OCI-LY7 (cell line): ENCODE data around the gene FAIM2. TPM values are rescaled to one million over a fixed set of nuclear protein-coding genes. Genes with fewer than 3 reads are reported as not detected.
A peak's percentile ranks its signal among the peaks of the same experiment; 100 is the strongest.

ENCODE experiments used
- Bru-seq: library from RNA; stranded (reverse); fragments of 400-500 nt; gene quantifications from one replicate; lab custom pipeline; 2021; lab: Mats Ljungman, UMichigan
- BruChase-seq, 2 experiments: library from RNA; stranded (reverse); fragments of 400-500 nt; gene quantifications; one replicate each; lab custom pipeline; 2021; lab: Mats Ljungman, UMichigan
- BruUV-seq: library from RNA; stranded (reverse); fragments of 400-500 nt; replicated peaks from 2 replicates; lab custom pipeline; 2021; lab: Mats Ljungman, UMichigan
- CTCF ChIA-PET: fragments of 300-600 bp; sonication (Branson Sonifier 250); formaldehyde crosslinking; loops from one replicate; lab custom pipeline; 2022; ENCODE audit warnings: antibody characterized with exemption; ENCODE audit not compliant: unreplicated experiment; lab: Charles Lee
- POLR2A ChIA-PET: fragments of 300-600 bp; sonication (Branson Sonifier 250); formaldehyde crosslinking; loops from one replicate; lab custom pipeline; 2022; ENCODE audit warnings: antibody characterized with exemption; lab: Charles Lee
- DNase-seq: peaks from one replicate; pipeline ENCODE4 v3.0.0-alpha.2; 2015; ENCODE audit warnings: low spot score
- H2AFZ ChIP-seq: fragments of 200-600 bp; sonication (generic), shearing (Covaris generic); 2 replicates; pipeline ENCODE4 v1.6.1; 2014; ENCODE audit warnings: mild to moderate bottlenecking, antibody characterized with exemption, low read length, moderate library complexity
- H3K27ac ChIP-seq: fragments of 200-600 bp; sonication (generic); 2 replicates; pipeline ENCODE4 v1.5.1; 2014; ENCODE audit warnings: mixed run types, low read depth, mild to moderate bottlenecking, moderate library complexity, low read length, inconsistent platforms; ENCODE audit not compliant: poor library complexity, severe bottlenecking
- H3K36me3 ChIP-seq: fragments of 200-600 bp; sonication (generic); 2 replicates; pipeline ENCODE4 v1.6.1; 2014; ENCODE audit warnings: mild to moderate bottlenecking, antibody characterized with exemption, low read length, moderate library complexity, mixed read lengths; ENCODE audit not compliant: insufficient read depth
- H3K4me1 ChIP-seq: fragments of 200-600 bp; sonication (generic); 2 replicates; pipeline ENCODE4 v1.5.1; 2014; ENCODE audit warnings: mild to moderate bottlenecking, low read length; ENCODE audit not compliant: insufficient read depth, poor library complexity, severe bottlenecking
- H3K4me2 ChIP-seq: fragments of 200-600 bp; sonication (generic); 2 replicates; pipeline ENCODE4 v1.6.1; 2014; ENCODE audit warnings: mild to moderate bottlenecking, low read length
- H3K4me3 ChIP-seq: fragments of 200-600 bp; sonication (generic); 2 replicates; pipeline ENCODE4 v1.5.1; 2014; ENCODE audit warnings: mild to moderate bottlenecking, low read depth, low read length; ENCODE audit not compliant: poor library complexity, severe bottlenecking
- H3K79me2 ChIP-seq: fragments of 200-600 bp; sonication (generic); 2 replicates; pipeline ENCODE4 v1.6.1; 2016; ENCODE audit warnings: low read depth, mild to moderate bottlenecking, low read length, moderate library complexity, mixed read lengths; ENCODE audit not compliant: insufficient read depth
- H3K9me2 ChIP-seq: fragments of 200-600 bp; sonication (generic); 2 replicates; pipeline ENCODE4 v1.6.1; 2016; ENCODE audit warnings: mild to moderate bottlenecking, low read length, mixed read lengths; ENCODE audit not compliant: insufficient read depth
- H3K9me3 ChIP-seq: fragments of 200-600 bp; sonication (generic); 2 replicates; pipeline ENCODE4 v1.6.1; 2014; ENCODE audit warnings: mild to moderate bottlenecking, mixed run types, low read length, mixed read lengths
- H4K20me1 ChIP-seq: fragments of 200-600 bp; sonication (generic); 2 replicates; pipeline ENCODE4 v1.6.1; 2014; ENCODE audit warnings: mild to moderate bottlenecking, antibody characterized with exemption, low read length, moderate library complexity, mixed read lengths; ENCODE audit not compliant: insufficient read depth
- EZH2phosphoT487 ChIP-seq: fragments of 200-600 bp; sonication (generic); IDR thresholded peaks from 2 replicates; pipeline ENCODE4 v1.6.1; 2018; ENCODE audit warnings: low read depth, borderline replicate concordance, mild to moderate bottlenecking, mixed run types, antibody characterized with exemption, low read length, moderate library complexity, mixed read lengths
- intact Hi-C: fragments of 100-400 bp; cut with micrococcal nuclease; formaldehyde crosslinking; loops from one replicate; pipeline ENCODE4 v1.10.0; 2022; ENCODE audit not compliant: unreplicated experiment
- long read RNA-seq: library from polyadenylated mRNA; stranded (forward); transcript quantifications from one replicate; pipeline ENCODE4 v2.0.0, GENCODE V29; 2022
- total RNA-seq, 2 experiments: library from RNA; depleted of rRNA in 1 of 2; stranded (reverse); fragments of >200 nt in 1 of 2; shearing (Covaris generic) in 1 of 2; gene quantifications; 2 replicates each; pipeline ENCODE4 v1.2.3, GENCODE V29; 2014 to 2022
- TF ChIP-seq, protein P1 (sequence below): fragments of 200-600 bp; sonication (generic); conservative IDR thresholded peaks from 2 replicates; pipeline ENCODE4 v1.5.1; 2014; ENCODE audit warnings: mild to moderate bottlenecking, antibody characterized with exemption, low read length, moderate library complexity, mixed read lengths

Gene FAIM2
- total RNA-seq (2014; rRNA removed; shearing (Covaris generic)) (not detected in 2 replicates), total RNA-seq (2022) (0.10 and 0.35 TPM in 2 replicates), Bru-seq, nascent RNA (percentile 7 among the genes with signal in this experiment), BruChase-seq, experiment 1, labeled RNA remaining after a 6-hour chase (percentile 4 among the genes with signal in this experiment), BruChase-seq, experiment 2, labeled RNA remaining after a 2-hour chase (percentile 4 among the genes with signal in this experiment)
- long read RNA-seq: 0 reads

DNA sequence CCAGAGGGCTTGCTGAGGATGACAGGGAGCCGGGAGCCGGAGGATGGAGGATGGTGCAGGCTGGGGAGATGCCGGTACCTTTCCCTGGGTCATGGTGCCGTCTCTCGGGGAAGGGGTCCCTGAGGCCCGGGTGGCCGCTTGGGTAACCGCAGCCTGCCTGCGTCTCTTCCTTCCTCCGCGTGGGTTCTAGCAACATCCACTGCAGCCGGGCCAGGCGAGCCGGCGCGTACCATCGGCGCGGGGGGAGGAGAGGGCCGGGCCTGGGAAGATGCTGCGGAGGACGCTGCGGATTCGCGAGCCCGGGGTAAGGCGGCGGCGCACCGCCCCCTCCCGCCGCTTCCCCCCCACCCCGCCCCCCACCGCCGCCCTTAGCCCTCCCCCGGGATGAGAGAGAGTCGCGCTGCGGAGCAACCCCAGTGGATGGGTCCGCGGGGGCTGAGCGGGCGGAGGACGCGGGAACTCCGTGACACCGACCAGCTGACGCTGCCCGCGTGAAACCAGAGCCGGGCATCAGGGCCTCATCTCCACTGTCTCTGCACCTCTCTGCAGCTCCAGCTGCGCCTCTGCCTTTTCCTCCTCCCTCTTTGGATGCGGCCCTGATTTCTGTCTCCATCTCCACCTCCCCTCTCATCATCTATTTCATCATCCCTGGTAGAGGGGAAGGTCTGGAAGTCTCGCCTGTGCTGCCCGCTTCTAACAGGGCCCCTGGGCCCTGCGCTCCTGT lies at the start of gene FAIM2:
Gene FAIM2, minus strand, starts transcription at position 201 of the 724 bp plus-strand sequence. Its CDS starts 108 bp downstream, at position 93.
- H4K20me1 ChIP-seq: no peaks in the 10 kb centered on the region
- intact Hi-C loops: no loop called here
- no peak within 1 kb of the TSS for H3K27ac ChIP-seq
- POLR2A ChIA-PET: no interaction called here
- BruUV-seq: no TSS peak
- no peak for DNase-seq
- H2AFZ ChIP-seq: no peak within 1 kb of the TSS
- CTCF ChIA-PET: interaction anchor here (0.5 kb wide), 1 partner anchor 230 kb away, joined by 3 read pairs; no protein-coding TSS in a partner anchor
- no peaks in the 10 kb centered on the region for H3K9me2 ChIP-seq
- no peaks in the 10 kb centered on the region for H3K4me1 ChIP-seq
- H3K79me2 ChIP-seq: no peaks in the 10 kb centered on the region
- no peak within 1 kb of the TSS for H3K4me3 ChIP-seq
- H3K9me3 ChIP-seq: no peaks in the 10 kb centered on the region
- TF ChIP-seq, protein P1, sequence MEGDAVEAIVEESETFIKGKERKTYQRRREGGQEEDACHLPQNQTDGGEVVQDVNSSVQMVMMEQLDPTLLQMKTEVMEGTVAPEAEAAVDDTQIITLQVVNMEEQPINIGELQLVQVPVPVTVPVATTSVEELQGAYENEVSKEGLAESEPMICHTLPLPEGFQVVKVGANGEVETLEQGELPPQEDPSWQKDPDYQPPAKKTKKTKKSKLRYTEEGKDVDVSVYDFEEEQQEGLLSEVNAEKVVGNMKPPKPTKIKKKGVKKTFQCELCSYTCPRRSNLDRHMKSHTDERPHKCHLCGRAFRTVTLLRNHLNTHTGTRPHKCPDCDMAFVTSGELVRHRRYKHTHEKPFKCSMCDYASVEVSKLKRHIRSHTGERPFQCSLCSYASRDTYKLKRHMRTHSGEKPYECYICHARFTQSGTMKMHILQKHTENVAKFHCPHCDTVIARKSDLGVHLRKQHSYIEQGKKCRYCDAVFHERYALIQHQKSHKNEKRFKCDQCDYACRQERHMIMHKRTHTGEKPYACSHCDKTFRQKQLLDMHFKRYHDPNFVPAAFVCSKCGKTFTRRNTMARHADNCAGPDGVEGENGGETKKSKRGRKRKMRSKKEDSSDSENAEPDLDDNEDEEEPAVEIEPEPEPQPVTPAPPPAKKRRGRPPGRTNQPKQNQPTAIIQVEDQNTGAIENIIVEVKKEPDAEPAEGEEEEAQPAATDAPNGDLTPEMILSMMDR: no peak
- TF ChIP-seq EZH2phosphoT487: no peak
- H3K4me2 ChIP-seq: no peak within 1 kb of the TSS
- no peaks in the 10 kb centered on the region for H3K36me3 ChIP-seq

DNA sequence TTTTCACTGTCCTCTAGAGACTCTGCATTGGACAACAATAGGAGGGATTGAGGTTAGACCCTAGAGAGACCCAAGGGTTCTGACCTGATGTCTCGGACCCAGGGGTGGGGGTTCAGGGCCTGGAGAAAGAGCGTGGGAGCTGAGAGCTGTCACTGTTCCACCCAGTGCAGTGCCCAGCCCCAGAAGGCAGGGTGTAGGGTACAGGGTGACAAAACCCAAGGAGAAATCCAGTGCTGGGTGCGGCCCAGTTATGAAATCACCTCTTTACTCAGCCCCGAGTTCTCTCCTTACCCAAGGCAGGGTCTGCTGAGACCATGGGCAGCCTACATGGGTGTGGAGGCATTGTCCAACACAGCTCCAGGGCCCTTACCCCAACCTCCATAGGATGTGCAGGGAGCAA lies 49.5 kb upstream of the FAIM2 start:
- H3K4me2 ChIP-seq: no peak overlapping the region
- no peak overlapping the region for H3K4me3 ChIP-seq
- no peak overlapping the region for H2AFZ ChIP-seq
- no peaks in the 10 kb centered on the region for H3K79me2 ChIP-seq
- H3K36me3 ChIP-seq: no peaks in the 10 kb centered on the region
- intact Hi-C loops: no loop called here
- no peaks in the 10 kb centered on the region for H3K9me3 ChIP-seq
- CTCF ChIA-PET: no interaction called here
- H3K4me1 ChIP-seq: no peaks in the 10 kb centered on the region
- no peaks in the 10 kb centered on the region for H4K20me1 ChIP-seq
- no peak for DNase-seq
- H3K27ac ChIP-seq: no peak overlapping the region
- no peaks in the 10 kb centered on the region for H3K9me2 ChIP-seq
- TF ChIP-seq, protein P1: no peak
- no peak for TF ChIP-seq EZH2phosphoT487
- POLR2A ChIA-PET: no interaction called here
- BruUV-seq: no TSS peak
